Fibroblast of pulmonary artery (primary cell): ENCODE data around the gene TMC1.
"Not testable (repeated sequence)": the region's sequence is repeated elsewhere in the genome, so short reads cannot be mapped to it uniquely, and the experiment has no call there.

ENCODE experiments used
- DNase-seq: peaks from one replicate; pipeline ENCODE4 v3.0.0-alpha.2; 2010; ENCODE audit warnings: low read depth
- H3K4me3 ChIP-seq: replicated peaks from 2 replicates; pipeline ENCODE4 v1.5.1; 2011; ENCODE audit warnings: low read depth, mild to moderate bottlenecking, control low read depth, low read length, moderate library complexity
- TF ChIP-seq, protein P1 (sequence below): IDR thresholded peaks from 2 replicates; pipeline ENCODE4 v1.5.1; 2011; ENCODE audit warnings: mild to moderate bottlenecking, control low read depth, low read length, inconsistent platforms; ENCODE audit errors: missing control alignments

The TMC1 gene

DNA sequence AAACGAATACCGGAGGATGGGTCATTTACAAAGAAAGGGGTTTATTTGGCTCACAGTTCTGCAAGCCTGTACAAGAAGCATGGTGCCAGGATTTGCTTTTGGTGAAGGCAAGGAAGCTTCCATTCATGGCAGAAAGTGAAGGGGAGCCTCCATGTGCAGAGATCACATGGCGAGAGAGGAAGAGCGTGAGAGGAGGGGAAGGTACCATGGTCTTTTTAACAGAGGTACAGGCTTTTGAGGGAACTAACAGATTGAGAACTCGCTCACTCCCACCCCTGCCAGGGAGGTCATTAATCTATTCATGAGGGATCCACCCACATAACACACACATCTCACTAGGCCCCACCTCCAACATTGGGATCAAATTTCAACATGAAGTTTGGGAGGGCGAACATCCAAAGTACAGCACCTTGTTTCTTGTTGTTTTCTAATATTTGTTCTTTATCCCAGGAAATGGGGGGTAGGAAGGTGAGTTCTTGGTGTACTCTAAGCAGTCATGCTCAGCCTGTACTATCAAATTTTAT, 18.5 kb downstream of the TMC1 start:
- H3K4me3 ChIP-seq, result no peak overlapping the region
- DNase-seq, result no peak
- TF ChIP-seq, protein P1, sequence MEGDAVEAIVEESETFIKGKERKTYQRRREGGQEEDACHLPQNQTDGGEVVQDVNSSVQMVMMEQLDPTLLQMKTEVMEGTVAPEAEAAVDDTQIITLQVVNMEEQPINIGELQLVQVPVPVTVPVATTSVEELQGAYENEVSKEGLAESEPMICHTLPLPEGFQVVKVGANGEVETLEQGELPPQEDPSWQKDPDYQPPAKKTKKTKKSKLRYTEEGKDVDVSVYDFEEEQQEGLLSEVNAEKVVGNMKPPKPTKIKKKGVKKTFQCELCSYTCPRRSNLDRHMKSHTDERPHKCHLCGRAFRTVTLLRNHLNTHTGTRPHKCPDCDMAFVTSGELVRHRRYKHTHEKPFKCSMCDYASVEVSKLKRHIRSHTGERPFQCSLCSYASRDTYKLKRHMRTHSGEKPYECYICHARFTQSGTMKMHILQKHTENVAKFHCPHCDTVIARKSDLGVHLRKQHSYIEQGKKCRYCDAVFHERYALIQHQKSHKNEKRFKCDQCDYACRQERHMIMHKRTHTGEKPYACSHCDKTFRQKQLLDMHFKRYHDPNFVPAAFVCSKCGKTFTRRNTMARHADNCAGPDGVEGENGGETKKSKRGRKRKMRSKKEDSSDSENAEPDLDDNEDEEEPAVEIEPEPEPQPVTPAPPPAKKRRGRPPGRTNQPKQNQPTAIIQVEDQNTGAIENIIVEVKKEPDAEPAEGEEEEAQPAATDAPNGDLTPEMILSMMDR, result no peak

DNA sequence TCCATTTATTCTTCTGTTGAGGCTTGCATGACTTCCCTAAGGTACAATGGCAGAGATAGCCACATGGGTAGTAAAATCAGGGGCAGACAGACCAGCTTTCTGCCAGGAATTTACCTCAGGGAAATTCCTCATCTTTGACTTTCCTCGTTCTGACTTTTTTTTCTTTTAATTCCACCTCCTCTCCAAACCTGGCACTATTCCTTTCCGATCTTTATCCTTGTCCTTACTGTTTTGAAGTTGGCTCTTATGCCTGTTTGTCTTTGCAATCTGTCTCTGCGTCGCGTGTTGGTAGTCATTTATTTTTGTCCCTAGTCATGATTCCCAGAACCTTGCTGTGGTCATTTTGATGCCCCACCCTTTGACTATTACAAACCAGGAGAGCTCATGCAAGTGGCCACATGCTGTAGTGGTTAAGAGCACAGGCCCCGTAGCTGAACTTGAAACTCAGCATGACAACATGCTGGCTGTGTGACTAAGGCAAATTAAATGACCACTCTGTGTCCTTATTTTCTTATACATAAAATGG, 19.0 kb downstream of the TMC1 start:
- no peak overlapping the region for H3K4me3 ChIP-seq
- no peak for DNase-seq
- TF ChIP-seq, protein P1, result no peak

DNA sequence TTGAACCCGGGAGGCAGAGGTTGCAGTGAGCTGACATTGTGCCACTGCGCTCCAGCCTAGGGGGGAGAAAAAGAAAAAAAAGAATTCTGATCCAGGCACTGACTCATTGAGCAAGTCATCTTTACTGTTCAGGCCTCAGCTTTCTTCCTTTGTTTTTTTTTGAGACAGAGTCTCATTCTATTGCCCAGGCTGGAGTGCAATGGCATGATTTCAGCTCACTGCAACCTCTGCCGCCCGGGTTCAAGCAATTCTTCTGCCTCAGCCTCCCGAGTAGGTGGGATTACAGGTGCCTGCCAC, 21.1 kb downstream of the TMC1 start:
- DNase-seq, result peak; percentile 53
- not testable (repeated sequence) for H3K4me3 ChIP-seq

DNA sequence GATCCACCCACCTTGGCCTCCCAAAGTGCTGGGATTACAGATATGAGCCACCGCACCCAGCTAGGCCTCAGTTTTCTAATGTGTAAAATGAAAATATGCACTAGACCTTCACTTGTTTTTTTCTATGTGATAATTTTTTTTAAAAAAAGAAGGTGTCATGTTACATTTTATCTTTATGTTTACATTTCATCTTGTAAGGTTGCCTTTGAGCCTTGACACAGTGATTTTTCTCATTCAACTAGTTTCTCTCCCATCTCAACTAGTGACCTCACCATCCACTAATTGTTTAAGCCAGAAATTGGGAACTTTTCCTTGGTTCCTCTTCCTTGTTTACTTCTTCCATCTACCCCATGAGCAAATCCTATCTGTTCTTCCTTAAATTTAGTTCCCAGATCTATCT, 21.5 kb downstream of the TMC1 start:
- TF ChIP-seq, protein P1, result no peak
- no peak overlapping the region for H3K4me3 ChIP-seq
- no peak for DNase-seq

DNA sequence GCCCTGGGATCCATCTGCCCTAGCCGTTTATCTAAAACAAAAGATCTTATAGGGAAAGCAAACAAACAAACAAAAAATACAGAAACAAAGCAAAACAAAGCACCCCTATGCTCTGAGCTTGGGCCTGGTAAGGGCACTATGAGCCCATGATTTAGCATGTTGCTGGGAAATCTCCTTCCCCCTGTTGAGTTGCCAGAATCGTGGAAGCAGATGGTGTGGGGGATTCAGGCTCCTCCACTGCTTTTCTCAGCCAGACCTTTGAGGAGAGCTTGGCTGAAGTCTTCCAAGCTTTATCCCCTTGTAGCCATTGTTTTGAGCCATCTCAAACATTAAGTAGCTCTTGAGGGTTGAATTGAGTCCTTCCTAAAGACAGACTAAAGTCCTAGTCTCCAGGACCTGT, 29.9 kb downstream of the TMC1 start:
- TF ChIP-seq, protein P1, result no peak
- DNase-seq, result no peak
- H3K4me3 ChIP-seq, result no peak overlapping the region

DNA sequence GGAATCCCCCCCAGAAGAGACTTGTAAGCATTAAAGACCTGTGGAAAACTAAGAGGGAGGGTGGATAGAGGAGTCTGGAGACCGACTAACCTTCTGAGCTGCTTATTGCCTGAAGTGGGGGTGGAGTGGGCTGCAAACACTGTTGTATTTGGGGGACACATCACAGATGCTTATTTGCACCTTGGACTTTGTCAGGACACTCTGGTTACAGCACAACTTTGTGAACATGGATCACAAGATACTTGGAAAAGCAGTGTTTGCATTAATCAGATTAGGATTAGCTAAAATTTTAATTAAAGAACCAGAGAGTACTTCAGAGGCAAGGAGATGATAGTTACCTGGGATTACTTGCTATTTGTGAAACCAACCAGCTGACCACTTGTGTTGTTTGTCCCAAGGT, 30.9 kb downstream of the TMC1 start:
- no peak for DNase-seq
- TF ChIP-seq, protein P1, result no peak
- H3K4me3 ChIP-seq, result no peak overlapping the region

DNA sequence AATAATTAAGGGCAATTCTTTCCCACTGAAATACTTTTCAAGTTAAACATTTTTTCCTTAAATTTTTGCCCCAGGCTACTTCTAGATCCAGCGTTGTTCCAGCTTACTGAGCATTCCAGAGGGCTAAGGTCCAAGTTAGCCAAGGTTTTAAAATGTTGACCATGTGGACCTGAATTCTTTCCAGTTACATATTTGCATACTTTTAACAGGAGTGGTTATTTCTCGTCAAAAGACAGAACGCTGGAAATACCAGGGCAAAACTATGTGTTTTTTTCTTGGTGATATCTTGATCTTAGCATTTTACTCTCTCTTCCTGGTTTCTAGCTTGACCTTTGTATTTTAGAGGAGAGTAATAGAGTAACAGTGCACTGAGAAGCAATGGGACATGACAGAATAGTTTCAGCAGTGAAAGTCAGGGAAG, 32.8 kb downstream of the TMC1 start:
- H3K4me3 ChIP-seq, result no peak overlapping the region
- TF ChIP-seq, protein P1, result no peak
- peak; percentile 90 for DNase-seq
